OCI-LY7 (cell line): ENCODE measurements around the gene CCSER2. TPM values are rescaled to one million over a fixed set of nuclear protein-coding genes. Genes with fewer than 3 reads are reported as not detected.
"Not testable (repeated sequence)": the region's sequence is repeated elsewhere in the genome, so short reads cannot be mapped to it uniquely, and the experiment has no call there.

Experiments used
- BruUV-seq: library from RNA; stranded (reverse); fragments of 400-500 nt; replicated peaks from 2 replicates; lab custom pipeline; 2021; lab: Mats Ljungman, UMichigan
- CTCF ChIA-PET: fragments of 300-600 bp; sonication (Branson Sonifier 250); formaldehyde crosslinking; loops from one replicate; lab custom pipeline; 2022; ENCODE audit warnings: antibody characterized with exemption; ENCODE audit not compliant: unreplicated experiment; lab: Charles Lee
- POLR2A ChIA-PET: fragments of 300-600 bp; sonication (Branson Sonifier 250); formaldehyde crosslinking; loops from one replicate; lab custom pipeline; 2022; ENCODE audit warnings: antibody characterized with exemption; lab: Charles Lee
- DNase-seq: peaks from one replicate; pipeline ENCODE4 v3.0.0-alpha.2; 2015; ENCODE audit warnings: low spot score
- H2AFZ ChIP-seq: fragments of 200-600 bp; sonication (generic), shearing (Covaris generic); 2 replicates; pipeline ENCODE4 v1.6.1; 2014; ENCODE audit warnings: mild to moderate bottlenecking, antibody characterized with exemption, low read length, moderate library complexity
- H3K27ac ChIP-seq: fragments of 200-600 bp; sonication (generic); 2 replicates; pipeline ENCODE4 v1.5.1; 2014; ENCODE audit warnings: mixed run types, low read depth, mild to moderate bottlenecking, moderate library complexity, low read length, inconsistent platforms; ENCODE audit not compliant: poor library complexity, severe bottlenecking
- H3K36me3 ChIP-seq: fragments of 200-600 bp; sonication (generic); 2 replicates; pipeline ENCODE4 v1.6.1; 2014; ENCODE audit warnings: mild to moderate bottlenecking, antibody characterized with exemption, low read length, moderate library complexity, mixed read lengths; ENCODE audit not compliant: insufficient read depth
- H3K4me1 ChIP-seq: fragments of 200-600 bp; sonication (generic); 2 replicates; pipeline ENCODE4 v1.5.1; 2014; ENCODE audit warnings: mild to moderate bottlenecking, low read length; ENCODE audit not compliant: insufficient read depth, poor library complexity, severe bottlenecking
- H3K4me2 ChIP-seq: fragments of 200-600 bp; sonication (generic); 2 replicates; pipeline ENCODE4 v1.6.1; 2014; ENCODE audit warnings: mild to moderate bottlenecking, low read length
- H3K4me3 ChIP-seq: fragments of 200-600 bp; sonication (generic); 2 replicates; pipeline ENCODE4 v1.5.1; 2014; ENCODE audit warnings: mild to moderate bottlenecking, low read depth, low read length; ENCODE audit not compliant: poor library complexity, severe bottlenecking
- H3K79me2 ChIP-seq: fragments of 200-600 bp; sonication (generic); 2 replicates; pipeline ENCODE4 v1.6.1; 2016; ENCODE audit warnings: low read depth, mild to moderate bottlenecking, low read length, moderate library complexity, mixed read lengths; ENCODE audit not compliant: insufficient read depth
- H3K9me2 ChIP-seq: fragments of 200-600 bp; sonication (generic); 2 replicates; pipeline ENCODE4 v1.6.1; 2016; ENCODE audit warnings: mild to moderate bottlenecking, low read length, mixed read lengths; ENCODE audit not compliant: insufficient read depth
- H3K9me3 ChIP-seq: fragments of 200-600 bp; sonication (generic); 2 replicates; pipeline ENCODE4 v1.6.1; 2014; ENCODE audit warnings: mild to moderate bottlenecking, mixed run types, low read length, mixed read lengths
- H4K20me1 ChIP-seq: fragments of 200-600 bp; sonication (generic); 2 replicates; pipeline ENCODE4 v1.6.1; 2014; ENCODE audit warnings: mild to moderate bottlenecking, antibody characterized with exemption, low read length, moderate library complexity, mixed read lengths; ENCODE audit not compliant: insufficient read depth
- CTCF ChIP-seq: fragments of 200-600 bp; sonication (generic); conservative IDR thresholded peaks from 2 replicates; pipeline ENCODE4 v1.5.1; 2014; ENCODE audit warnings: mild to moderate bottlenecking, antibody characterized with exemption, low read length, moderate library complexity, mixed read lengths
- EZH2phosphoT487 ChIP-seq: fragments of 200-600 bp; sonication (generic); IDR thresholded peaks from 2 replicates; pipeline ENCODE4 v1.6.1; 2018; ENCODE audit warnings: low read depth, borderline replicate concordance, mild to moderate bottlenecking, mixed run types, antibody characterized with exemption, low read length, moderate library complexity, mixed read lengths
- intact Hi-C: fragments of 100-400 bp; cut with micrococcal nuclease; formaldehyde crosslinking; loops from one replicate; pipeline ENCODE4 v1.10.0; 2022; ENCODE audit not compliant: unreplicated experiment
- total RNA-seq, 2 experiments: library from RNA; depleted of rRNA in 1 of 2; stranded (reverse); fragments of >200 nt in 1 of 2; shearing (Covaris generic) in 1 of 2; gene quantifications; 2 replicates each; pipeline ENCODE4 v1.2.3, GENCODE V29; 2014 to 2022

The CCSER2 gene
- total RNA-seq, 2 experiments from 2014 or later: 15.9 to 30.1 TPM

DNA sequence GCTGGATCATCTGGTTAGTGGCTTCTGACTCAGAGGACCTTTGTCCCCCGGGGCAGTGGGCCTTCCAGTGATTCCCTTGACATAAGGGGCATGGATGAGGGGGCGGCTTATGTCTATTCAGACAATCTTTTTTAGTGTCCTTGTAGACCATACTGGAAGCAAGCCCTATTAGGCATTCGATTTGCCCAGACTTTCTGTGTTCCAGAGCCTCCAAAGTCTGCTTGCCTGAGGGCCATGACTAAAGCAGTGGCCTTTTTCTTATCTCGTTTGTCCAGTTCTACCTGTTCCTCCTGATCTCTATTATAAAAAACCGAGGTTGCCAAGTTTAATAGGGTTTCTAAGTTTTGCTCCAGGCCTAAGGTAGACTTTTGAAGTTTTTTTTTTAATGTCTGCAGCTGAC, 199.0 kb downstream of the CCSER2 start:
- DNase-seq, H3K79me2 ChIP-seq, H3K36me3 ChIP-seq, POLR2A ChIA-PET, H2AFZ ChIP-seq, CTCF ChIA-PET, H3K9me3 ChIP-seq, H3K4me2 ChIP-seq, H4K20me1 ChIP-seq, H3K9me2 ChIP-seq, H3K27ac ChIP-seq, H3K4me3 ChIP-seq, intact Hi-C loops, H3K4me1 ChIP-seq, BruUV-seq: not testable (repeated sequence)

- H3K4me2 ChIP-seq, H3K36me3 ChIP-seq, POLR2A ChIA-PET, H3K4me1 ChIP-seq, CTCF ChIA-PET, H3K27ac ChIP-seq, DNase-seq, BruUV-seq, H2AFZ ChIP-seq, H3K4me3 ChIP-seq, intact Hi-C loops, H4K20me1 ChIP-seq, H3K9me2 ChIP-seq, H3K9me3 ChIP-seq, H3K79me2 ChIP-seq: not testable (repeated sequence)
Measured at GRCh38 chr10:84528526-84528925, 200.1 kb downstream of the CCSER2 start.

DNA sequence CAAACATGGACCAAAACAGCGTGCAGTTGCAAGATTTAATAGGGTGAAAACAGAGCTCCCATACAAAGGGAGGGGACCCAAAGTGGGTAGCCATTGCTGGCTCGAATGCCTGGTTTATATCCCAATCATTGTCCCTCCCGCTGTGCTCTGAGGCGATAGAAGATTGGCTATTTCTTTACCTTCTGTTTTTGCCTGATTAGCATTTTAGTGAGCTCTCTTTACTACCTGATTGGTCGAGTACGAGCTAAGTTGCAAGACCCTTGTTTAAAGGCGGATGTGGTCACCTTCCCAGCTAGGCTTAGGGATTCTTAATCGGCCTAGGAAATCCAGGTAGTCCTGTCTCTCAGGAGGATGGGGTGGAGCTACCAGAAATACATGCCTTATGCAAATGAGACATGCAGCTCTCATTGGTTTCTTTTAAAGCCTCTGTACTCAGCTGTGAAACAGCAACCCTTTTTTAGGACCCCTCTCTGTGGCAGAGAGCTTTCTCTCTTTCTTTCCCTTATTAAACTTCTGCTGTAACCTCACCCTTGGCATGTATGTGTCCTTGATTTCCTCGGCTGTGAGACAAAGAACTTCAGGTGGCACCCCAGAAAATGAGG, 202.4 kb downstream of the CCSER2 start:
- Histone ChIP-seq H3K9me2 (no peaks in the 10 kb centered on the region), H2AFZ (no peak overlapping the region), H3K27ac (no peak overlapping the region), H3K79me2 (no peaks in the 10 kb centered on the region), H3K4me3 (no peak overlapping the region), H3K4me1 (no peaks in the 10 kb centered on the region), H3K4me2 (no peak overlapping the region), H3K9me3 (no peaks in the 10 kb centered on the region), H4K20me1 (no peaks in the 10 kb centered on the region), H3K36me3 (no peaks in the 10 kb centered on the region)
- BruUV-seq: no TSS peak
- POLR2A ChIA-PET: interaction anchor here (0.8 kb wide), 1 partner anchor 106 kb away, joined by 3 read pairs; no protein-coding TSS in a partner anchor
- TF ChIP-seq CTCF (no peak), EZH2phosphoT487 (no peak)
- DNase-seq: no peak
- CTCF ChIA-PET: no interaction called here
- intact Hi-C loops: no loop called here

DNA sequence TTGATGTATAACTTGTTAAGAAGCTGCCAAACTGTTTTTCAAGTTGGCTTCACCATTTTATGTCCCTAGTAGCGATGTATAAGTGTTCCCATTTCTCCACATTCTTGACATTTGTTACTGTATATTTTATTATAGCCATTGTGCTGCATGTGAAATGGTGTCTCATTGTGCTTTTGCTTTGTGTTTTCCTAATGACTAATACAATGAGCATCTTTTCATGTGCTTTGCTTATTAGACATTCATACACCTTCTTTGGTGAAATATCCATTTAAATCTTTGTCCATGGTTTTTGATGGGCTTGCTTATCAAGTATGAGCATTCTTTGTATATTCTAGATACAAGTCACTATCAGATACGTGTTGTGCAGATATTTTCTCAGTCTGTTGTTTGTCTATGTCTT, 203.0 kb downstream of the CCSER2 start:
- H3K36me3 ChIP-seq: no peaks in the 10 kb centered on the region
- intact Hi-C loops: no loop called here
- no peaks in the 10 kb centered on the region for H3K9me2 ChIP-seq
- H4K20me1 ChIP-seq: no peaks in the 10 kb centered on the region
- no peak overlapping the region for H2AFZ ChIP-seq
- H3K79me2 ChIP-seq: no peaks in the 10 kb centered on the region
- POLR2A ChIA-PET: interaction anchor here (0.8 kb wide), 1 partner anchor 107 kb away, joined by 3 read pairs; no protein-coding TSS in a partner anchor
- DNase-seq: no peak
- H3K9me3 ChIP-seq: no peaks in the 10 kb centered on the region
- no TSS peak for BruUV-seq
- CTCF ChIA-PET: interaction anchor here (0.6 kb wide), 1 partner anchor 284 kb away, joined by 3 read pairs; no protein-coding TSS in a partner anchor
- H3K4me3 ChIP-seq: no peak overlapping the region
- H3K4me2 ChIP-seq: no peak overlapping the region
- H3K27ac ChIP-seq: no peak overlapping the region
- no peak for TF ChIP-seq CTCF
- TF ChIP-seq EZH2phosphoT487: no peak
- H3K4me1 ChIP-seq: no peaks in the 10 kb centered on the region
